ENCODE measurements around the gene NKX1-2. TPM values are rescaled to one million over a fixed set of nuclear protein-coding genes. Genes with fewer than 3 reads are reported as not detected.

NKX1-2 gene
- total RNA-seq, 1 experiment from 2014 or later: 57.7 TPM

DNA sequence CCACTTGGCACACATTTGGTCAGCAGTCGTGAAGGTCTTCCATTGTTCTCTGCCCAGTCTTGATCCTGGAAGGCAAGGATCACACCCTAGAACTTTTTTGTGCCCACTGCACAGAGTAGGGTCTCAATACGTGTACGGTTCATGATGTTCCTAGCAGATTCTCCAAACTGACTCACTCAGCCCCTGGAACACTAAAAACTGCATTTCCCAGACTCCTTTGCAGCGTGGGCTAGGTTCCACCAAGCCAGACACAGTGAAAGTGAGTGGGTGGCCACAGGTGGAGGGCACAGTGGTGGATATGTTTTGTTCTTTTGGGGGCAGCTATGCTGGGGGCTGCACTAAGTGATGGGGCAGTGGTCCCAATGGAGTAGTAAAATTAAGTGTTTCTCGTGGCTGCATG is 10.3 kb upstream of the NKX1-2 start:
- 0 out of 2 replicates have a peak, but pooled peaks cover 2% of the 10 kb centered on the region for H3K36me3 Mint-ChIP-seq
- TF ChIP-seq RORB (CRISPR knock-in tag; IDR thresholded peaks at IDR 0.05) (no peak), ZNF671 (CRISPR knock-in tag; IDR thresholded peaks at IDR 0.05) (no peak), ATF3 (CRISPR knock-in tag; conservative IDR thresholded peaks at IDR 0.05) (no peak), TP53 (CRISPR knock-in tag; IDR thresholded peaks at IDR 0.05) (no peak), FOXP4 (CRISPR knock-in tag; IDR thresholded peaks at IDR 0.05) (no peak), NFYB (CRISPR knock-in tag; conservative IDR thresholded peaks at IDR 0.05; ENCODE audit: low read depth) (no peak)
- TF ChIP-seq, protein P1, sequence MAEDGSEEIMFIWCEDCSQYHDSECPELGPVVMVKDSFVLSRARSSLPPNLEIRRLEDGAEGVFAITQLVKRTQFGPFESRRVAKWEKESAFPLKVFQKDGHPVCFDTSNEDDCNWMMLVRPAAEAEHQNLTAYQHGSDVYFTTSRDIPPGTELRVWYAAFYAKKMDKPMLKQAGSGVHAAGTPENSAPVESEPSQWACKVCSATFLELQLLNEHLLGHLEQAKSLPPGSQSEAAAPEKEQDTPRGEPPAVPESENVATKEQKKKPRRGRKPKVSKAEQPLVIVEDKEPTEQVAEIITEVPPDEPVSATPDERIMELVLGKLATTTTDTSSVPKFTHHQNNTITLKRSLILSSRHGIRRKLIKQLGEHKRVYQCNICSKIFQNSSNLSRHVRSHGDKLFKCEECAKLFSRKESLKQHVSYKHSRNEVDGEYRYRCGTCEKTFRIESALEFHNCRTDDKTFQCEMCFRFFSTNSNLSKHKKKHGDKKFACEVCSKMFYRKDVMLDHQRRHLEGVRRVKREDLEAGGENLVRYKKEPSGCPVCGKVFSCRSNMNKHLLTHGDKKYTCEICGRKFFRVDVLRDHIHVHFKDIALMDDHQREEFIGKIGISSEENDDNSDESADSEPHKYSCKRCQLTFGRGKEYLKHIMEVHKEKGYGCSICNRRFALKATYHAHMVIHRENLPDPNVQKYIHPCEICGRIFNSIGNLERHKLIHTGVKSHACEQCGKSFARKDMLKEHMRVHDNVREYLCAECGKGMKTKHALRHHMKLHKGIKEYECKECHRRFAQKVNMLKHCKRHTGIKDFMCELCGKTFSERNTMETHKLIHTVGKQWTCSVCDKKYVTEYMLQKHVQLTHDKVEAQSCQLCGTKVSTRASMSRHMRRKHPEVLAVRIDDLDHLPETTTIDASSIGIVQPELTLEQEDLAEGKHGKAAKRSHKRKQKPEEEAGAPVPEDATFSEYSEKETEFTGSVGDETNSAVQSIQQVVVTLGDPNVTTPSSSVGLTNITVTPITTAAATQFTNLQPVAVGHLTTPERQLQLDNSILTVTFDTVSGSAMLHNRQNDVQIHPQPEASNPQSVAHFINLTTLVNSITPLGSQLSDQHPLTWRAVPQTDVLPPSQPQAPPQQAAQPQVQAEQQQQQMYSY (CRISPR knock-in tag; IDR thresholded peaks at IDR 0.05): no peak
- TF ChIP-seq, protein P2, sequence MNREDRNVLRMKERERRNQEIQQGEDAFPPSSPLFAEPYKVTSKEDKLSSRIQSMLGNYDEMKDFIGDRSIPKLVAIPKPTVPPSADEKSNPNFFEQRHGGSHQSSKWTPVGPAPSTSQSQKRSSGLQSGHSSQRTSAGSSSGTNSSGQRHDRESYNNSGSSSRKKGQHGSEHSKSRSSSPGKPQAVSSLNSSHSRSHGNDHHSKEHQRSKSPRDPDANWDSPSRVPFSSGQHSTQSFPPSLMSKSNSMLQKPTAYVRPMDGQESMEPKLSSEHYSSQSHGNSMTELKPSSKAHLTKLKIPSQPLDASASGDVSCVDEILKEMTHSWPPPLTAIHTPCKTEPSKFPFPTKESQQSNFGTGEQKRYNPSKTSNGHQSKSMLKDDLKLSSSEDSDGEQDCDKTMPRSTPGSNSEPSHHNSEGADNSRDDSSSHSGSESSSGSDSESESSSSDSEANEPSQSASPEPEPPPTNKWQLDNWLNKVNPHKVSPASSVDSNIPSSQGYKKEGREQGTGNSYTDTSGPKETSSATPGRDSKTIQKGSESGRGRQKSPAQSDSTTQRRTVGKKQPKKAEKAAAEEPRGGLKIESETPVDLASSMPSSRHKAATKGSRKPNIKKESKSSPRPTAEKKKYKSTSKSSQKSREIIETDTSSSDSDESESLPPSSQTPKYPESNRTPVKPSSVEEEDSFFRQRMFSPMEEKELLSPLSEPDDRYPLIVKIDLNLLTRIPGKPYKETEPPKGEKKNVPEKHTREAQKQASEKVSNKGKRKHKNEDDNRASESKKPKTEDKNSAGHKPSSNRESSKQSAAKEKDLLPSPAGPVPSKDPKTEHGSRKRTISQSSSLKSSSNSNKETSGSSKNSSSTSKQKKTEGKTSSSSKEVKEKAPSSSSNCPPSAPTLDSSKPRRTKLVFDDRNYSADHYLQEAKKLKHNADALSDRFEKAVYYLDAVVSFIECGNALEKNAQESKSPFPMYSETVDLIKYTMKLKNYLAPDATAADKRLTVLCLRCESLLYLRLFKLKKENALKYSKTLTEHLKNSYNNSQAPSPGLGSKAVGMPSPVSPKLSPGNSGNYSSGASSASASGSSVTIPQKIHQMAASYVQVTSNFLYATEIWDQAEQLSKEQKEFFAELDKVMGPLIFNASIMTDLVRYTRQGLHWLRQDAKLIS (CRISPR knock-in tag; IDR thresholded peaks at IDR 0.05; ENCODE audit: borderline replicate concordance): no peak
- TF ChIP-seq, protein P3, sequence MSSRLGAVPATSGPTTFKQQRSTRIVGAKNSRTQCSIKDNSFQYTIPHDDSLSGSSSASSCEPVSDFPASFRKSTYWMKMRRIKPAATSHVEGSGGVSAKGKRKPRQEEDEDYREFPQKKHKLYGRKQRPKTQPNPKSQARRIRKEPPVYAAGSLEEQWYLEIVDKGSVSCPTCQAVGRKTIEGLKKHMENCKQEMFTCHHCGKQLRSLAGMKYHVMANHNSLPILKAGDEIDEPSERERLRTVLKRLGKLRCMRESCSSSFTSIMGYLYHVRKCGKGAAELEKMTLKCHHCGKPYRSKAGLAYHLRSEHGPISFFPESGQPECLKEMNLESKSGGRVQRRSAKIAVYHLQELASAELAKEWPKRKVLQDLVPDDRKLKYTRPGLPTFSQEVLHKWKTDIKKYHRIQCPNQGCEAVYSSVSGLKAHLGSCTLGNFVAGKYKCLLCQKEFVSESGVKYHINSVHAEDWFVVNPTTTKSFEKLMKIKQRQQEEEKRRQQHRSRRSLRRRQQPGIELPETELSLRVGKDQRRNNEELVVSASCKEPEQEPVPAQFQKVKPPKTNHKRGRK (CRISPR knock-in tag; IDR thresholded peaks at IDR 0.05; ENCODE audit: borderline replicate concordance): no peak
- H3K4me1 Mint-ChIP-seq: peaks cover 56% of the 10 kb centered on the region
- no peak overlapping the region for H3K4me3 Mint-ChIP-seq
- H3K9me3 Mint-ChIP-seq: no peaks in the 10 kb centered on the region
- no peak for ATAC-seq
- H3K27ac Mint-ChIP-seq: no peak overlapping the region
- CTCF ChIA-PET: interaction anchor here (1.5 to 3.0 kb wide), 2 partner anchors 12 to 105 kb away, joined by 3 to 32 read pairs; partner anchors contain the start of gene NKX1-2
- peaks cover 12% of the 10 kb centered on the region for H3K27me3 Mint-ChIP-seq (ENCODE audit: low read depth)
- no peak for DNase-seq (ENCODE audit: low spot score)
- POLR2A ChIA-PET: no interaction called here

DNA sequence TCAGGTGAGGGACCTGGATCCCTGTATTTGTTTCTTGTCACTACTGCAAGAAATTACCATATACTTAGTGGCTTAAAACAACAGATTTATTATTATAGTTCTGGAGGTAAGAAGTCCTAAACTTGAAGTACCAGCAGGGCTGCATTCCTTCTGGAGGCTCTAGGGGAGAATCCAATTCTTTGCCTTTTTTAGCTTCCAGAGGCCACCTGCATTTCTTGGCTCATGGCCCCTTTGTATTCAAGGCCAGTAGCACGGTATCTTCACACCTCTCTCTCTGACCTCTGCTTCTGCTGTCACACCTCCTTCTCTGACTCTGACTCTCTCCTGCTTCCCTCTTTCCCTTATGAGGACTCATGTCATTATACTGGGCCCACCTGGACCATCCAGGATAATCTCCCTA is 9.6 kb upstream of the NKX1-2 start:
- DNase-seq (ENCODE audit: low spot score) (no peak), ATAC-seq (no peak)
- Mint-ChIP-seq H3K36me3 (0 out of 2 replicates have a peak, but pooled peaks cover 2% of the 10 kb centered on the region), H3K9me3 (no peaks in the 10 kb centered on the region), H3K27ac (no peak overlapping the region), H3K27me3 (ENCODE audit: low read depth) (peaks cover 12% of the 10 kb centered on the region), H3K4me1 (peaks cover 56% of the 10 kb centered on the region), H3K4me3 (no peak overlapping the region)
- CTCF ChIA-PET: no interaction called here
- POLR2A ChIA-PET: no interaction called here
- TF ChIP-seq, protein P3 (CRISPR knock-in tag; IDR thresholded peaks at IDR 0.05; ENCODE audit: borderline replicate concordance): no peak
- TF ChIP-seq JAZF1 (CRISPR knock-in tag; IDR thresholded peaks at IDR 0.05) (no peak), ATF2 (CRISPR knock-in tag; IDR thresholded peaks at IDR 0.05; ENCODE audit: borderline replicate concordance, low read depth) (no peak), TEAD4 (CRISPR knock-in tag; IDR thresholded peaks at IDR 0.05) (no peak), FOXP1 (CRISPR knock-in tag; IDR thresholded peaks at IDR 0.05; ENCODE audit: borderline replicate concordance) (no peak), HMGA2 (CRISPR knock-in tag; IDR thresholded peaks at IDR 0.05) (no peak)
- TF ChIP-seq, protein P4, sequence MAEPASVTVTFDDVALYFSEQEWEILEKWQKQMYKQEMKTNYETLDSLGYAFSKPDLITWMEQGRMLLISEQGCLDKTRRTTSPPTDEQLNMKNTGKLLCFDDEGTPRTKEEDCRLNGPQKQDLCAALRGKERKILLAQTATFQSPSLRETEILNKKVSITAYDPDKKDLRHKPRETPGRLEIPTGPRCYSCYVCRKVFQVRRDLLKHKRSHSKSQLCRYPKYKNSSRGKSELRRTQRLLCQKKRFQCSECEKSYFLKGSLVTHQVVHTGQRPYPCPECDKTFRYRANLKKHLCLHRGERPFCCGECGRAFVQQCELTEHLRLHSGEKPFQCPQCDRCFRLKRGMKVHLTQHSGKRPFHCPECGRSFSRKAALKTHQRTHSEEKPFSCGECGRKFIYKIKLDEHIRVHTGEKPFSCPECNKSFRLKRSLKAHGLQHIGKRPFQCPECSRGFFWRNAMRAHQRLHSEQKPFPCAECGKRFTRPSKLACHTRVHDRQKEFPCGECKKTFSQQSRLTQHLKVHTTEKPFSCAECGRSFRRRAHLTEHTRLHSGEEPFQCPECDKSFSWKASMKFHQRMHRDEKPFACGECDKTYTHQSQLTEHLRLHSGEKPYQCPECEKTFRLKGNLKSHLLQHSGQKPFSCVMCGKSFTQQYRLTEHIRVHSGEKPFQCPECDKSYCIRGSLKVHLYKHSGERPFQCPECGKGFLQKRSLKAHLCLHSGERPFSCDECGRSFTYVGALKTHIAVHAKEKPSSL (CRISPR knock-in tag; conservative IDR thresholded peaks at IDR 0.05): no peak
